Activated CD8-positive, alpha-beta memory T cell treated with anti-CD3 and anti-CD28 coated beads for 4 hours (primary cell): ENCODE results near the gene ASB12.

Source experiments
- DNase-seq, 2 donors: peaks; one replicate each; pipeline ENCODE4 v3.0.0-alpha.2; 2020; ENCODE audit warnings: low read depth in 2 of 2

ASB12 gene

GRCh38 chrX:64186974-64187761 is 43.2 kb downstream of the ASB12 start:
- DNase-seq, result no peak

- DNase-seq, result no peak
Measured at GRCh38 chrX:64184396-64184795, 46.0 kb downstream of the ASB12 start.

- DNase-seq, result no peak
Measured at GRCh38 chrX:64182208-64182607, 48.2 kb downstream of the ASB12 start.

- no peak for DNase-seq
Measured at GRCh38 chrX:64176876-64177275, 53.5 kb downstream of the ASB12 start.
